HepG2 (cell line): ENCODE data around the gene IL17RC. TPM values are rescaled to one million over a fixed set of nuclear protein-coding genes. Genes with fewer than 3 reads are reported as not detected.

Experiments used
- BATF2 ChIP-seq: sonication (generic); formaldehyde crosslinking; IDR thresholded peaks from 2 replicates; pipeline ENCODE4 v1.8.0; 2022; ENCODE audit warnings: mild to moderate bottlenecking, missing genetic modification reagents, moderate library complexity
- FOXP1 ChIP-seq, 2 experiments: fragments of 450-650 bp in 1 of 2; IDR thresholded peaks; 2 replicates each; pipeline ENCODE4 v1.6.1; 2017 to 2018; ENCODE audit warnings: antibody characterized with exemption in 1 of 2
- GABPA ChIP-seq, 2 experiments: IDR thresholded peaks; 2 replicates each; pipeline ENCODE4 v1.6.1; 2011 to 2016; ENCODE audit warnings: low read depth in 2 of 2, low read length in 1 of 2, missing biosample characterization in 1 of 2, missing genetic modification characterization in 1 of 2
- HNRNPK ChIP-seq: fragments of 200-400 bp; formaldehyde crosslinking; IDR thresholded peaks from 2 replicates; pipeline ENCODE4 v1.6.1; 2018; ENCODE audit warnings: low read length, low read depth, moderate library complexity, mild to moderate bottlenecking; ENCODE audit not compliant: poor library complexity, severe bottlenecking
- HOXA9 ChIP-seq: sonication (generic); formaldehyde crosslinking; IDR thresholded peaks from 2 replicates; pipeline ENCODE4 v1.8.1; 2022; ENCODE audit warnings: missing genetic modification reagents, mild to moderate bottlenecking, moderate library complexity, borderline replicate concordance
- KAT8 ChIP-seq: IDR thresholded peaks from 2 replicates; pipeline ENCODE4 v1.6.1; 2016; ENCODE audit warnings: missing genetic modification reagents, missing compliant biosample characterization
- MIXL1 ChIP-seq: IDR thresholded peaks from 2 replicates; pipeline ENCODE4 v1.6.1; 2016
- MTA3 ChIP-seq: sonication (generic); formaldehyde crosslinking; IDR thresholded peaks from 2 replicates; pipeline ENCODE4 v1.4.0; 2020; ENCODE audit warnings: missing genetic modification reagents
- MXI1 ChIP-seq: IDR thresholded peaks from 3 replicates; pipeline ENCODE4 v1.6.1; 2012; ENCODE audit warnings: low read depth, low read length, inconsistent platforms, borderline replicate concordance
- NCOA2 ChIP-seq: sonication (generic); formaldehyde crosslinking; IDR thresholded peaks from 2 replicates; pipeline ENCODE4 v1.8.0; 2022; ENCODE audit warnings: inconsistent platforms
- NR2F1 ChIP-seq, 2 experiments: fragments of 450-650 bp in 1 of 2; formaldehyde crosslinking in 1 of 2; IDR thresholded peaks; 2 replicates each; pipeline versions ENCODE4 v1.5.0 to v1.6.1; 2016 to 2020; ENCODE audit warnings: mild to moderate bottlenecking in 1 of 2, missing compliant biosample characterization in 1 of 2, missing genetic modification reagents in 1 of 2, moderate library complexity in 1 of 2
- THYN1 ChIP-seq: sonication (generic); formaldehyde crosslinking; IDR thresholded peaks from 2 replicates; pipeline ENCODE4 v1.8.1; 2023; ENCODE audit warnings: low read depth, mild to moderate bottlenecking, moderate library complexity, missing genetic modification reagents, borderline replicate concordance
- ZBTB43 ChIP-seq: sonication (generic); formaldehyde crosslinking; conservative IDR thresholded peaks from 2 replicates; pipeline ENCODE4 v1.4.0; 2020; ENCODE audit warnings: missing genetic modification reagents
- ZNF281 ChIP-seq: sonication (generic); formaldehyde crosslinking; IDR thresholded peaks from 2 replicates; pipeline ENCODE4 v1.4.0; 2020; ENCODE audit warnings: missing genetic modification reagents, borderline replicate concordance
- ZNF503 ChIP-seq: sonication (generic); formaldehyde crosslinking; IDR thresholded peaks from 2 replicates; pipeline ENCODE4 v1.4.0; 2020; ENCODE audit warnings: missing genetic modification reagents
- ZNF598 ChIP-seq: sonication (generic); formaldehyde crosslinking; IDR thresholded peaks from 2 replicates; pipeline ENCODE4 v1.5.1; 2020; ENCODE audit warnings: mild to moderate bottlenecking, missing genetic modification reagents, borderline replicate concordance
- ZNF607 ChIP-seq: sonication (generic); formaldehyde crosslinking; IDR thresholded peaks from 2 replicates; pipeline ENCODE4 v1.5.1; 2020; ENCODE audit warnings: missing genetic modification reagents, mild to moderate bottlenecking, borderline replicate concordance
- ZNF644 ChIP-seq: IDR thresholded peaks from 2 replicates; pipeline ENCODE4 v1.6.1; 2016; ENCODE audit warnings: low read depth
- polyA plus RNA-seq, 8 experiments: library from polyadenylated mRNA; depleted of rRNA in 3 of 8; stranded (reverse) in 7 of 8; unstranded in 1 of 8; fragments of >200 nt; fragmentation: Illumina TruSeq in 4 of 8; extraction: Trizol in 4 of 8; gene quantifications; 2 replicates each; pipeline versions ENCODE4 v1.2.1 to v1.2.3, GENCODE V29; 2011 to 2016; ENCODE audit warnings: low read depth in 4 of 8, missing spikeins in 1 of 8, mixed read lengths in 1 of 8; ENCODE audit not compliant: insufficient read depth in 1 of 8
- total RNA-seq, 5 experiments: library from RNA; depleted of rRNA; stranded (reverse); fragments of >200 nt; fragmentation: Illumina TruSeq; extraction: Trizol; gene quantifications; 2 replicates each; pipeline ENCODE4 v1.2.3, GENCODE V29; 2016; ENCODE audit warnings: low read depth in 1 of 5
- TF ChIP-seq, protein P1 (sequence below): sonication (generic); formaldehyde crosslinking; IDR thresholded peaks from 2 replicates; pipeline ENCODE4 v1.4.0; 2020; ENCODE audit warnings: missing genetic modification reagents

IL17RC gene
- total and polyA plus RNA-seq, 2 of the 13 experiments (the other 11 are each of a cell fraction or from before 2014, with no cell fraction given) = 20.7 to 24.0 TPM

DNA sequence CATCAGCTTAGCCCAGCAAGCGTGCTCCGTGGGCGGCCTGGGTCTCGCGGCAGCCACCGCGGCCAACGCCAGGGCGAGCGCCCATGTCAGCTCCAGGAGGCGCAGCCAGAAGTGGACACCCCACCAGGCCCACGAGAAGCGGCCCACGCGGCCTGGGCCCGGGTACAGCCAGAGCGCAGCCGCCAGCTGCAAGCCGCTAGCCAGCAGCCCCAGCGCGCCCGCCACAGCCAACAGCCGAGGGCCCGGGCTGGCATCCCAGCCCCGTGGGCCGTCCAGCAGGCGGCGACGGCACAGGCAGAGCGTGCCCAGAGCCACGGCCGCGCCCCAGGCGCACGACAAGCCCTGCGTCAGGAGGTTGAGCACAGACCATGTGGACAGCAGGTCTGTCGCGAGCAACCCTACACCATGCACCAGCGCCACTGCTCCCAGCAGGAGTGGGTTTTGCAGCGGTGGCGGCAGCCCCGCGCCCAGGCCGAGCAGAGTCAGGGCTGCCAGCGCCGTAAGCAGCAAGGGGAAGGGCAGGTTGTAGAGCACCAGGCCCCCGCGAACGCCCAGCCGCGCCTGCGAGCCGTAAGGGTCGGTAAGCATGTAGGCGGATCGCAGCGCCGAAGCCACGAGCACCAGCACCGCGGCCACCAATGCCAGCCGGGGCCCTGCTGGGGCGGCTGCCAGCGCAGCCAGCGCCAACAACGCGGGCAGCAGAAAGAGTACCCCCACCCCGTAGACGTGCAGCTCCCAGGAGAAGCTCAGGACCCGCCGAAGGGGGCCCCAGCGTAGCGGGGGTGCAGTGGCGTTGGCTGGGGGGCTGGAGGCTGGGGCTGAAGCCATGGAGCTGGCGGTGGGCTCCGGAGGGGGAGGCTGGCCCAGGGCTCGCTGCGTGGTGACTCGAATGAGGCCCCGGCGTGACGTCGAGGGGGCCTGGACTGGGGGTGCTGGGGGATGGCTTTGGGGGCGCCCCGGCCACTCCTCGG is 30.4 kb downstream of the IL17RC start (continued):
- TF ChIP-seq MIXL1 (CRISPR knock-in tag) = peak; percentile 68; the same call in 1 of the 2 replicates
- TF ChIP-seq ZNF607 (CRISPR knock-in tag) = peak; percentile 70
- no peak for TF ChIP-seq THYN1 (CRISPR knock-in tag)
- TF ChIP-seq KAT8 (CRISPR knock-in tag) = 0 out of 2 replicates have a peak, but pooled peaks have one; percentile 45
- peak; percentile 77; the same call in 1 of the 2 replicates for TF ChIP-seq ZNF598
- no peak for TF ChIP-seq ZNF644 (CRISPR knock-in tag)
- TF ChIP-seq, protein P1, sequence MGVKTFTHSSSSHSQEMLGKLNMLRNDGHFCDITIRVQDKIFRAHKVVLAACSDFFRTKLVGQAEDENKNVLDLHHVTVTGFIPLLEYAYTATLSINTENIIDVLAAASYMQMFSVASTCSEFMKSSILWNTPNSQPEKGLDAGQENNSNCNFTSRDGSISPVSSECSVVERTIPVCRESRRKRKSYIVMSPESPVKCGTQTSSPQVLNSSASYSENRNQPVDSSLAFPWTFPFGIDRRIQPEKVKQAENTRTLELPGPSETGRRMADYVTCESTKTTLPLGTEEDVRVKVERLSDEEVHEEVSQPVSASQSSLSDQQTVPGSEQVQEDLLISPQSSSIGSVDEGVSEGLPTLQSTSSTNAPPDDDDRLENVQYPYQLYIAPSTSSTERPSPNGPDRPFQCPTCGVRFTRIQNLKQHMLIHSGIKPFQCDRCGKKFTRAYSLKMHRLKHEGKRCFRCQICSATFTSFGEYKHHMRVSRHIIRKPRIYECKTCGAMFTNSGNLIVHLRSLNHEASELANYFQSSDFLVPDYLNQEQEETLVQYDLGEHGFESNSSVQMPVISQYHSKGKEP (CRISPR knock-in tag) = no peak
- peak; percentile 35; the same call in 1 of the 2 replicates for TF ChIP-seq ZNF281
- no peak for TF ChIP-seq FOXP1 (IDR thresholded peaks at IDR 0.05)
- TF ChIP-seq FOXP1 (CRISPR knock-in tag; IDR thresholded peaks at IDR 0.05) = no peak
- TF ChIP-seq HNRNPK = no peak
- TF ChIP-seq NCOA2 (CRISPR knock-in tag) = 0 out of 2 replicates have a peak, but pooled peaks have one; percentile 18
- TF ChIP-seq HOXA9 = no peak; the same call in none of the 2 replicates
- no peak; the same call in 1 of the 2 replicates for TF ChIP-seq BATF2 (CRISPR knock-in tag)
- TF ChIP-seq NR2F1 (CRISPR knock-in tag; IDR thresholded peaks at IDR 0.05) = no peak
- TF ChIP-seq GABPA (IDR thresholded peaks at IDR 0.05; ENCODE audit: low read depth, low read length) = no peak
- TF ChIP-seq GABPA (CRISPR knock-in tag; IDR thresholded peaks at IDR 0.05; ENCODE audit: low read depth) = no peak
- TF ChIP-seq MTA3 (CRISPR knock-in tag) = no peak
- TF ChIP-seq ZNF503 (CRISPR knock-in tag) = peak; percentile 65
- peak; percentile 97 for TF ChIP-seq MXI1
- peak; percentile 82 for TF ChIP-seq ZBTB43 (CRISPR knock-in tag)
